Vagina (tissue), 2 donors: ENCODE data around the gene FAM177A1. TPM values are rescaled to one million over a fixed set of nuclear protein-coding genes. Genes with fewer than 3 reads are reported as not detected.

ENCODE experiments used
- DNase-seq, 2 donors: peaks; one replicate each; pipeline ENCODE4 v3.0.0-alpha.2; 2017; ENCODE audit errors: extremely low spot score in 2 of 2
- H3K27ac ChIP-seq: fragments of 200-600 bp; sonication (generic); one replicate; pipeline ENCODE4 v1.5.1; 2019
- H3K27me3 ChIP-seq: fragments of 200-600 bp; sonication (generic); one replicate; pipeline ENCODE4 v1.5.1; 2019
- H3K36me3 ChIP-seq, 2 donors: fragments of 200-600 bp; sonication (generic); one replicate each; pipeline ENCODE4 v1.5.1; 2017 to 2019
- H3K4me1 ChIP-seq: fragments of 200-600 bp; sonication (generic); one replicate; pipeline ENCODE4 v1.5.1; 2019
- H3K4me3 ChIP-seq, 2 donors: fragments of 200-600 bp; sonication (generic); 1 replicate in 1 of 2; 2 replicates in 1 of 2; pipeline ENCODE4 v1.5.1; 2016 to 2019
- H3K9me3 ChIP-seq: fragments of 200-600 bp; sonication (generic); one replicate; pipeline ENCODE4 v1.5.1; 2019
- POLR2A ChIP-seq, 2 donors: fragments of 450-650 bp; IDR thresholded peaks; one replicate each; pipeline ENCODE4 v1.6.1; 2017; ENCODE audit warnings: antibody characterized with exemption in 2 of 2, mild to moderate bottlenecking in 2 of 2, moderate library complexity in 2 of 2
- POLR2AphosphoS5 ChIP-seq, 2 donors: sonication (generic); formaldehyde crosslinking; IDR thresholded peaks; one replicate each; pipeline ENCODE4 v1.9.0; 2017; ENCODE audit warnings: antibody characterized with exemption in 2 of 2, mild to moderate bottlenecking in 2 of 2, low read depth in 1 of 2; ENCODE audit not compliant: insufficient read depth in 1 of 2
- intact Hi-C: fragments of 100-400 bp; cut with DNase I; formaldehyde crosslinking; loops from one replicate; pipeline ENCODE4 v1.15.1; 2023
- total RNA-seq: library from RNA; depleted of rRNA; stranded (reverse); fragments of >200 nt; gene quantifications from one replicate; pipeline ENCODE4 v1.2.3, GENCODE V29; 2016
- TF ChIP-seq, protein P1 (sequence below), 3 experiments: fragments of 450-650 bp in 2 of 3; fragments of 200-600 bp in 1 of 3; sonication (generic) in 1 of 3; IDR thresholded peaks; one replicate each; pipeline ENCODE4 v1.5.1; 2017 to 2019; ENCODE audit warnings: antibody characterized with exemption in 3 of 3, mild to moderate bottlenecking in 2 of 3, moderate library complexity in 2 of 3

Gene FAM177A1
- total RNA-seq, 1 donor from 2014 or later, result 41.3 TPM

DNA sequence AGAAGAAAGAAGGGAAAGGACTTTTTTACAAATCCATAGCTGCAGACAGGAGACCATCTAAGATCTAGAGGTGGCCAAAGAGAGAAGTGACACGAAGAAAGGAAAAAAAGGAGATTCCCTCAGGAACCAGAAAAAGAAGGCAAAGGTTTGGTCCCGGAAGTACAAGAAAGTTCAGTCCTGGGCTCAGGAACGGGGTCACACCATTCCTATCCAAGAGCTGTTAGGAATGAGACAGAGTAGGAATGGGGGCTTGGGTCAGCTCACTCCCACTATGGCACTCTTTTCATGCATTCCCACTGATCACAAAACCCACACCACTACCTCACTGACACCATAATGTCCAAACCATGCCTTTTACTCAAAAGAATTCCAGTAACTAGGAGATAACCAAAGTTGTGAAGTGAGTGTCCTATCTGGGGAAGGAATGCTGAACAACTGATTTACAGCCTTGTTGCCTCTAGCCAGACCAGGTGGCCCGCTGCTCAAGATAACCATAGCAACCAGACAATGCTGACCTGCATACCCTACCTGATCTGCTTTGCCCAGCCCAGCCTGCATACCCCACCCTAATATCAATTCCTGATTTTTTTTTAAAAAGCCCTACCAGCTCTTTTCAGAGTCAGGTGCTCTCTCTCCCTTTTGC lies 67.4 kb downstream of the FAM177A1 start:
- H3K4me3 ChIP-seq, result no peak overlapping the region
- intact Hi-C loops, result no loop called here
- no peak overlapping the region for H3K27ac ChIP-seq
- peaks cover 0 to 40% of the 10 kb centered on the region in 2 donors for H3K36me3 ChIP-seq
- H3K27me3 ChIP-seq, result no peaks in the 10 kb centered on the region
- H3K4me1 ChIP-seq, result peaks cover 5% of the 10 kb centered on the region
- DNase-seq, result no peak
- TF ChIP-seq, protein P1, sequence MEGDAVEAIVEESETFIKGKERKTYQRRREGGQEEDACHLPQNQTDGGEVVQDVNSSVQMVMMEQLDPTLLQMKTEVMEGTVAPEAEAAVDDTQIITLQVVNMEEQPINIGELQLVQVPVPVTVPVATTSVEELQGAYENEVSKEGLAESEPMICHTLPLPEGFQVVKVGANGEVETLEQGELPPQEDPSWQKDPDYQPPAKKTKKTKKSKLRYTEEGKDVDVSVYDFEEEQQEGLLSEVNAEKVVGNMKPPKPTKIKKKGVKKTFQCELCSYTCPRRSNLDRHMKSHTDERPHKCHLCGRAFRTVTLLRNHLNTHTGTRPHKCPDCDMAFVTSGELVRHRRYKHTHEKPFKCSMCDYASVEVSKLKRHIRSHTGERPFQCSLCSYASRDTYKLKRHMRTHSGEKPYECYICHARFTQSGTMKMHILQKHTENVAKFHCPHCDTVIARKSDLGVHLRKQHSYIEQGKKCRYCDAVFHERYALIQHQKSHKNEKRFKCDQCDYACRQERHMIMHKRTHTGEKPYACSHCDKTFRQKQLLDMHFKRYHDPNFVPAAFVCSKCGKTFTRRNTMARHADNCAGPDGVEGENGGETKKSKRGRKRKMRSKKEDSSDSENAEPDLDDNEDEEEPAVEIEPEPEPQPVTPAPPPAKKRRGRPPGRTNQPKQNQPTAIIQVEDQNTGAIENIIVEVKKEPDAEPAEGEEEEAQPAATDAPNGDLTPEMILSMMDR (IDR thresholded peaks at IDR 0.05), result no peak
- TF ChIP-seq POLR2AphosphoS5 (IDR thresholded peaks at IDR 0.05; ENCODE audit: insufficient read depth in 1 of 2, low read depth in 1 of 2) (no peak), POLR2A (IDR thresholded peaks at IDR 0.05) (no peak)
- no peaks in the 10 kb centered on the region for H3K9me3 ChIP-seq

DNA sequence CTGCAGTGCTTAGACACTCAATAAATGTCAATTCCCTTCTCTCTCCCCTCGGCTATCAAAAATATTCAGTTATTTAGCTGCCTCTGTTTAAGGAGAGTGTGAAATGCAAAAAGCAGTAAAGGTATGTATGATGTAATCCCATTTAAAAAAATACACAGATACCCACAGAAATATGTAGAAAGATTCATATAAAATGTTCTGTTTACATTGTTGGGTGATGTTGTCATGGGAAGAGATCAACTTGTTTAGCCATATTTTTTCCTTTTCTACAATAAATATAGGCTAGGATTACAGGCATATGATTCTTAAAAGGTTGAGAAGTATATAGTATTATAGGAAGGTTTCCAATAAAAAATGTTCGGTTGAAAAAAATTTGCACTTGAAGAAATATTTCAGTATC lies 68.0 kb downstream of the FAM177A1 start:
- TF ChIP-seq POLR2AphosphoS5 (IDR thresholded peaks at IDR 0.05; ENCODE audit: insufficient read depth in 1 of 2, low read depth in 1 of 2) (no peak), POLR2A (IDR thresholded peaks at IDR 0.05) (no peak)
- TF ChIP-seq, protein P1 (IDR thresholded peaks at IDR 0.05), result no peak
- Histone ChIP-seq H3K4me3 (no peak overlapping the region), H3K4me1 (peaks cover 11% of the 10 kb centered on the region), H3K36me3 (peaks cover 0 to 34% of the 10 kb centered on the region in 2 donors), H3K9me3 (no peaks in the 10 kb centered on the region), H3K27me3 (no peaks in the 10 kb centered on the region), H3K27ac (no peak overlapping the region)
- no peak for DNase-seq
- intact Hi-C loops, result no loop called here

DNA sequence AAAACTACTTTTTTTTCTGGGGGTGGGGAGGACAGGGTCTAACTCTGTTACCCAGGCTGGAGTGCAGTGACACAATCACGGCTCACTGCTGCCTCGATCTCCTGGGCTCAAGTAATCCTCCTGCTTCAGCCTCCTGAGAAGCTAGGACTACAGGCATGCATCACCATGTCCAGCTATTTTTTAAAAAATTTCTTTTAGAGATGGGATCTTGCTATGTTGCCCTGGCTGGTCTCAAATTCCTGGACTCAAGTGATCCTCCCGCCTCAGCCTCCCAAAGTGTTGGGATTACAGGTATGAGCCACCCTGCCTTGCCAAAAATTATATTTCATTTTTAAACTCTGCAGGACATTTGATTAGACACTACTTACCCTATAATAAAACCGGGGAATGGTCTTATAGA lies 70.2 kb downstream of the FAM177A1 start:
- no peak overlapping the region for H3K4me3 ChIP-seq
- H3K27ac ChIP-seq, result no peak overlapping the region
- no peak for DNase-seq
- H3K4me1 ChIP-seq, result peaks cover 31% of the 10 kb centered on the region
- H3K9me3 ChIP-seq, result no peaks in the 10 kb centered on the region
- peaks cover 0 to 20% of the 10 kb centered on the region in 2 donors for H3K36me3 ChIP-seq
- TF ChIP-seq POLR2A (IDR thresholded peaks at IDR 0.05), result no peak
- TF ChIP-seq, protein P1 (IDR thresholded peaks at IDR 0.05), result no peak
- TF ChIP-seq POLR2AphosphoS5 (IDR thresholded peaks at IDR 0.05; ENCODE audit: insufficient read depth in 1 of 2, low read depth in 1 of 2), result no peak
- H3K27me3 ChIP-seq, result no peaks in the 10 kb centered on the region
- intact Hi-C loops, result no loop called here

DNA sequence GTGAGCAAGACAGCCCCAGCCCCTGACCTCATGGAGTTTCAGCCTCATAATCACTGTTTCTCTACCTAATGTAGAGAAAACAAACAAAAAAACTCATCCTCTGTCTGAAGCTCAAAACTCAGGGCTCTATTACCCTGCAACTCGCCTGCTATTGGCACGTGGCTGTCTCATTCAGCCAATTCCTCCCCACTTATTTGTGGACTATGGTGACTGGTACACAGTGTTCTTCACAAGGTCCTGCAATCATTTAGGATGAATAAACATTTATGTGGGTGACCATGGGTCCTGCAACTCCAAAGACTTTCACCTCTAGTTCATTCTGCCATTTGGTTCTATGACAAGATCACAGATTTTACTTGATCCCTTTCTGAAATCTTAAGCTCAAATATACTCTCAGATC lies 71.0 kb downstream of the FAM177A1 start:
- no peak overlapping the region for H3K27ac ChIP-seq
- H3K9me3 ChIP-seq, result no peaks in the 10 kb centered on the region
- H3K36me3 ChIP-seq, result peaks cover 0 to 11% of the 10 kb centered on the region in 2 donors
- H3K27me3 ChIP-seq, result no peaks in the 10 kb centered on the region
- peaks cover 31% of the 10 kb centered on the region for H3K4me1 ChIP-seq
- no peak for DNase-seq
- intact Hi-C loops, result no loop called here
- TF ChIP-seq, protein P1 (IDR thresholded peaks at IDR 0.05), result no peak
- no peak for TF ChIP-seq POLR2A (IDR thresholded peaks at IDR 0.05)
- no peak overlapping the region for H3K4me3 ChIP-seq

DNA sequence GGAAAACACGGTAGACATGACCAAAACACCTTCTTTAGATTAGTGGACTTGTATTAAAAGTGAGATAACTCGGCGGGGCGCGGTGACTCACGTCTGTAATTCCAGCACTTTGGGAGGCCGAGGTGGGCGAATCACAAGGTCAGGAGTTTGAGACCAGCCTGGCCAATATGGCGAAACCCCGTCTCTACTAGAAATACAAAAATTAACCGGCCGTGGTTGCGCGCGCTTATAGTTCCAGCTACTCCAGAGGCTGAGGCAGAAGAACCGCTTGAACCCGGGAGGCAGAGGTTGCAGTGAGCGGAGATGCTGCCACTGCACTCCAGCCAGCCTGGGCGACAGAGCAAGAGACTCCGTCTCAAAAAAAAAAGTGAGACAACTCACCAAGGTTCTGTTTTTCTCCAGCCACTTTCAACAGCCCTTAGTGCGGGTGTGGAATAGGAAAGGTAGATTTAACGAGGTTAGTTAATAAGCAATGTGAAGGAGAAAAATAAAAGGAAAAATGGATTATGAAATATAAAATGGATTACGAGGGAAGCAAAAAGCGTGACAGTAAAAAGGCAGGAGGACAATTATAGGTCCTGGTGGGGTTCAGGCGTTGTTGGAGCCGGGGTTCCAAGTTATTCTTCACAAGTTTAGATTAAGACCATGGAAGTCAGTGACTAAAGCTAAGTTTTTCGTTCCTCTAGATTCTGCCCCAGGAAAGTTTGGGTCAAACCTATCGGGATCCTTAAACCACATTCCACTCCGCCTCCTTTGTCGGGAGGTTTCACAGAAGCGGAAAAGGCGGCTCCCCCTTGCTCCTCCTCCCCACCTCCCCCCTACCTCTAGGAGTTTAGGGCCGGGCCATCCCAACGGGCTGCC lies 75.2 kb downstream of the FAM177A1 start:
- H3K4me3 ChIP-seq, result peak overlapping the region; percentile 60 to 67
- H3K9me3 ChIP-seq, result no peaks in the 10 kb centered on the region
- no peaks in the 10 kb centered on the region for H3K27me3 ChIP-seq
- TF ChIP-seq, protein P1 (IDR thresholded peaks at IDR 0.05), result no peak
- TF ChIP-seq POLR2AphosphoS5 (IDR thresholded peaks at IDR 0.05; ENCODE audit: insufficient read depth in 1 of 2, low read depth in 1 of 2) (no peak), POLR2A (IDR thresholded peaks at IDR 0.05) (no peak)
- intact Hi-C loops, result loop anchor here (5.0 kb wide), 2 partner anchors 74 to 286 kb away; partner anchors contain the start of gene FAM177A1
- peak overlapping the region; percentile 95 for H3K27ac ChIP-seq
- no peaks in the 10 kb centered on the region for H3K36me3 ChIP-seq
- DNase-seq, result no peak
- peaks cover 54% of the 10 kb centered on the region for H3K4me1 ChIP-seq
